NCI-H2081 (cell line): ENCODE results near the gene TNFAIP3.
"Not testable (repeated sequence)": the region's sequence is repeated elsewhere in the genome, so short reads cannot be mapped to it uniquely, and the experiment has no call there.

Experiments used
- DNase-seq, 2 experiments: peaks; one replicate each; lab custom pipeline; 2025; lab: John Stamatoyannopoulos, UW

The TNFAIP3 gene

GRCh38 chr6:137866914-137867684, at the start of gene TNFAIP3:
Gene TNFAIP3 (plus strand): TSS chr6:137867259. CDS start chr6:137871228, 3,969 bp downstream.
- peak; percentile 70 to 73 for DNase-seq

DNA sequence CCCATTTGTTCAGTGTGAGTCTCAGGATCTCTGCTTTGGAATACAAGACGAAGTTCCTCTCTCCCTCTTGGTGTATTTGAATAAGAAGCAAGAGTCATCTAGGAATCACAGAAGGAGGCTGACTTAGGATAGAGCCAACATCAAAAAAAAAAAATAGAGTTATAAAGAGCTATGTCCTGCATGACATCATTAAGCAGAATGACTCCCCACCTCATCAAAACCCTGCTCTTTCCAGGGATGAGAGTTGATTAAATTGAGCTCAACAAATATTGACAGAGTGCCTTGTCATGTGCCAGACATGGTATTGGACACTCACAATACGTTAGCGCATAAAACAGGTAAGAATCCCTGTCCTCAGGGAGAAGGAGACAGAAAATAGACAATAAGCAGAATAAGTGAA, 48.6 kb upstream of the TNFAIP3 start:
- no peak for DNase-seq

DNA sequence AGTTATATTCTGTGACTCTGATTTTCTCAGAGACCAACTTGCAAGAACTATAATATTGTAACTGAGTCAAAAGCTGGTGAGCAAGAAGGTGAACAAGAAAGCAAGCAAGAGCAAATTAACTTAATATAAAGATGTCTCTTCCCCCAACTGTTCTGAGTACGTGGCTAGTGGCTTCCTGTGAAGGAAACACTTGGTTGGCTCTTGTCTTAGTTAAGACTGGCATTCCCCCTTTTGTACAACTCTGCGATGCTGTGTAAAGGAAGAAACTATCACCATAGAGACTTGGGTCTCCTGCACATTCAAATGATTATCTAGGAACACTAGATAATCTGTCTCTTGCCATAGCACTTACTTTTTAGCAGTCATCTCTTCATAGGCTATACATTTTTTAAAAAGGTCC, 47.3 kb upstream of the TNFAIP3 start:
- DNase-seq = no peak

DNA sequence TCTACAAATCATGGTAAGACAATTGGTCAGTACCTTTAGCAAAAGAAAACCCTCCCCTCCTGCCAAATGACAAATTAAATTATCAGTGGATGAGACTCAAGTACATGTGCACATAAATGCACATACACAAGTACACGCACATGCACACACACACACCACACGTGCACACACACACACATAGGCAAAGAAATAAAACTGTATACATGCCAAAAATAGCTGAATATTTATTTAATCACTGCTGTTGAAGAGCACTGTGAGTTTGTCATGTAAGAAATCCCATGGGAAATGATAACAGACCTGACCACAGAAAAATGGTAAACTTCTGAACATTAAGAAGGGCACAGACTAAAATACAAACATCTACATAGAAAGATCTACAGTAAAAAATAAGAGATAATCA, 46.6 kb upstream of the TNFAIP3 start:
- DNase-seq = no peak

GRCh38 chr6:137820952-137821351, 46.1 kb upstream of the TNFAIP3 start:
- DNase-seq = no peak

GRCh38 chr6:137821491-137821890, 45.6 kb upstream of the TNFAIP3 start:
- DNase-seq = no peak

- DNase-seq = no peak
Measured at GRCh38 chr6:137823826-137824555, 43.1 kb upstream of the TNFAIP3 start.

DNA sequence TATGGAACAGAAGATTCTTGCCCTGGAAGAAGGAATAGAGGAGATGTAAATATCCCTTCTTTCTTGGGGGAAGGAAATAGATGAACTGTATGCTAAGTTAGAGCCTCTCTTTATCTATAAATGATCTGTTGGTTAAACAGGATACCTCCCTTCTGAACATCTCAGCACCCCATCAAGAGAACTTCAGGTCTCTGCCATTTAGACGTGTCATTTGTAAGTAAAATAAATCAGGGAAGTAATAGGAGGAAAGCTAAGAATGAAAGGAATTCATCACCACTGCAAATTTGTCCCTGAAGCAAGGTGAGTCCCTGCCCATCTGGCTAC, 42.5 kb upstream of the TNFAIP3 start:
- DNase-seq = no peak

GRCh38 chr6:137824896-137825295, 42.2 kb upstream of the TNFAIP3 start:
- no peak for DNase-seq

GRCh38 chr6:137827411-137827940, 39.6 kb upstream of the TNFAIP3 start:
- DNase-seq = no peak

DNA sequence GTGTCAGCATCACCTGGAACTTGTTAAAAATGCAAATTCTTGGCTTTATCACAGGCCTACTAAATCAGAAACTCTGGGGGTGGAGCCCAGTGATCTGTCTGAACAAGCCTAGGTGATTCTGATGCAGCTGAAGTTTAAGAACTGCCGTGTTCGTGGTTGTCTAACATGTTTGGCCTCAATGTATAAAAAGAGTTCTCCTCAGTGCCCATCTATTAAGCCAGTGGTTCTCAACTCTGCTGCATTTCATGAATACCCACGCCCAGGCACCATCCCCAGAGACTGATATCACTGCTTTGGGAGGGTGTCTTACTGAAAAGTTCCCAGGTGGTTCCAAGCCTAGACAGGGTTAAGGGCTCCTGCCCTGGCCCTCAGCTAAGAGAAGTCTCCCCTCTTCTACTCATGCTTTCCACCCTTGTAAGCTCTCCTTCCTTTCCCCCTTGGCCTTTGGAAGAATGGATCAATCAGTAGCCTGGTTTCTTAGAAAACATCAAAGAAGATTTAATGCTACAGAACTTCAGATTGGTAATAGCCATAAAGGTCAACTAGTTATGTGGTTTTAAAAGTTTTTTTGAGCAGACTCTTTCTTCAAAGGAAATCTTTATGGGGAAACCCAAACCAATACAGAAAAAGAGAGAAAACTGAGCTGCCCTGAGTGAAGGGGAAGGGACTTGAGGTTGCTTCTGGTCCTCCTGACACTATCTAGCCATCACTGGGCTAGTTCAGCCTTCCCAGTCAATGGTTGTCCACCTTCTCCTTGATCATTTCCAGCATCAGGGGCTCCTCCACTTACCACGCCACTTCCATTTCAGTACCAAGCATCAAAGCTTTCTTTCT, 38.9 kb upstream of the TNFAIP3 start:
- DNase-seq = no peak

- no peak for DNase-seq
Measured at GRCh38 chr6:137829641-137830083, 37.4 kb upstream of the TNFAIP3 start.

DNA sequence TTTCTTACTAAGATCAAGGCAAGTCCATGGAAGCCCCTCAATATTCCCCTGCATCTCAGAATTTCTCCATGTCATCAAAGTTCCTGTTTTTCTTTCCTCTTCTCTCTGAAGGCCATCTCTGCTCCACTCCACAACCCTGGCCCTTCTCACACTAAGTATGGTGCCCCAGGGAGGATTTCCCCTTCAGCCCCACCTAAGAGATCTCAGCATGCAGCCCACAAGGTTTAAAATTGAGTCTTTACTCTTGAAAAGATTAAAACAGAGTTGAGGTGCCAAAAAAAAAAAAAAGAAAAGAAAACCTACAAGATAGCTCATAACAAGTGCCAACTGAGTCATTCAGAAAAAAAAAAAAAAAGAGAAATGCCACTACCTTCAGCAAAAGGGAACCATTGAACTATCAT, 36.5 kb upstream of the TNFAIP3 start:
- no peak for DNase-seq

DNA sequence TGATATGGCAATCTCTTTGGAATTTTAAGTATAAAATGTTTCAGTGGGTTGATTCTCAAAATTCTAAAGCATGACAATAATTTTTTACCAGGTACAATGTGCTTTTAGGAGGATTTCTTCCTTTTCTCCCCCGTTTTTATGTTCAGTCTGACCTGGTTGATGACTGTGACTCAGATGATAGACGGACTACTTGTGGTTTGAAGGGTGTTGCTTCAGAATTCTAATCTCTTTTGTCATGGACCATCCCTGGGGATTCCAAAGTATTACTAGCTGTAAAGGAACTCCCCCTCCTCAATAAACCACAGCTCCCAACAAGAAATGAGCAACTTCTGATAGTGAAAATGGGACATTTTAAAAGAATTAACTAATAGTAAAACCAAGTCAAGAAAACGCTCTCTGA, 34.9 kb upstream of the TNFAIP3 start:
- DNase-seq = no peak

GRCh38 chr6:137834508-137834907, 32.6 kb upstream of the TNFAIP3 start:
- no peak for DNase-seq

GRCh38 chr6:137836788-137837187, 30.3 kb upstream of the TNFAIP3 start:
- no peak for DNase-seq

DNA sequence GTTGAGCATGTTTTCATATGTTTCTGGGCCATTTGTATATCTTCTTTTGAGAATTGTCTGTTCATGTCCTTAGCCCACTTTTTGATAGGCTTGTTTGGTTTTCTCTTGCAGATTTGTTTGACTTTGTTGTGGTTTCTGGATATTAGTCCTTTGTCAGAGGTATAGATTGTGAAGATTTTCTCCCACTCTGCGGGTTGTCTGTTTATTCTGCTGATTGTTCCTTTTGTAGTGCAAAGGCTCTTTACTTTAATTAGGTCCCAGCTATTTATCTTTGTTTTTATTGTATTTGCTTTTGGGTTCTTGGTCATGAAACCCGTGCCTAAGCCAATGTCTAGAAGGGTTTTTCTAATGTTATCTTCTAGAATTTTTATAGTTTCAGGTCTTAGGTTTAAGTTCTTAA, 29.0 kb upstream of the TNFAIP3 start:
- not testable (repeated sequence) for DNase-seq

GRCh38 chr6:137838597-137838996, 28.5 kb upstream of the TNFAIP3 start:
- not testable (repeated sequence) for DNase-seq

- DNase-seq = no peak
Measured at GRCh38 chr6:137839076-137839475, 28.0 kb upstream of the TNFAIP3 start.

- DNase-seq = no peak
Measured at GRCh38 chr6:137840252-137840651, 26.8 kb upstream of the TNFAIP3 start.

GRCh38 chr6:137843211-137843610, 23.8 kb upstream of the TNFAIP3 start:
- DNase-seq = no peak

DNA sequence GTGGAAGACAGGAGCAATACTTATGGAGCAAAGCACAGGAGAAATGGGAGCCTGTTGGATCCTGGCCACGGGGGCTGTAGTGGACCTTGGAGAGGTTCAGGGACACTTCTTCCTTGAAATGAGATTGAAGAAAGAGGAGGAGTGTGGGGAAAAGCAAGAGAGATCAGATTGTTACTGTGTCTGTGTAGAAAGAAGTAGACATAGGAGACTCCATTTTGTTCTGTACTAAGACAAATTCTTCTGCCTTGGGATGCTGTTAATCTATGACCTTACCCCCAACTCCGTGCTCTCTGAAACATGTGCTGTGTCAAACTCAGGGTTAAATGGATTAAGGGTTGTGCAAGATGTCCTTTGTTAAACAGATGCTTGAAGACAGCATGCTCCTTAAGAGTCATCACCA, 22.7 kb upstream of the TNFAIP3 start:
- not testable (repeated sequence) for DNase-seq
